HEK293T (cell line): ENCODE measurements around the gene PMEL.

Experiments used
- CTCF ChIA-PET: fragments of 350-600 bp; formaldehyde crosslinking; extraction: SDS; loops from one replicate; lab custom pipeline; 2021; ENCODE audit warnings: antibody characterized with exemption, inconsistent platforms; lab: Yijun Ruan, JAX
- POLR2A ChIA-PET: fragments of 350-600 bp; formaldehyde crosslinking; extraction: SDS; loops from one replicate; lab custom pipeline; 2020; ENCODE audit warnings: antibody characterized with exemption, inconsistent platforms; lab: Yijun Ruan, JAX
- DNase-seq: peaks from one replicate; pipeline ENCODE4 v3.0.0; 2012; ENCODE audit warnings: mixed read lengths; ENCODE audit errors: extremely low spot score
- ARNT ChIP-seq: fragments of 450-650 bp; IDR thresholded peaks from 2 replicates; pipeline ENCODE4 v1.6.1; 2017; ENCODE audit warnings: mild to moderate bottlenecking
- CTBP1 ChIP-seq: fragments of 450-650 bp; IDR thresholded peaks from 2 replicates; pipeline ENCODE4 v1.6.1; 2016; ENCODE audit warnings: borderline replicate concordance
- FOXA1 ChIP-seq: fragments of 450-650 bp; IDR thresholded peaks from 2 replicates; pipeline ENCODE4 v1.6.1; 2016; ENCODE audit warnings: mild to moderate bottlenecking
- SUZ12 ChIP-seq: fragments of 450-650 bp; IDR thresholded peaks from 2 replicates; pipeline ENCODE4 v1.6.1; 2016; ENCODE audit warnings: mild to moderate bottlenecking

The PMEL gene

GRCh38 chr12:55906056-55906455, 59.8 kb downstream of the PMEL start:
- TF ChIP-seq CTBP1 (no peak), FOXA1 (no peak), SUZ12 (no peak), ARNT (no peak)
- CTCF ChIA-PET = no interaction called here
- POLR2A ChIA-PET = no interaction called here
- DNase-seq = no peak
